HG02610 (cell line): ENCODE data around the gene MTUS2.

Source experiments
- ATAC-seq: cut with Tn5 transposase; IDR thresholded peaks from one replicate; pipeline ENCODE4 v1.9.1; 2021; ENCODE audit warnings: mild to moderate bottlenecking, moderate library complexity; ENCODE audit not compliant: unreplicated experiment

Gene MTUS2

GRCh38 chr13:29514720-29515310, 694.7 kb downstream of the MTUS2 start:
- ATAC-seq = no peak

GRCh38 chr13:29515372-29515771, 695.2 kb downstream of the MTUS2 start:
- ATAC-seq = no peak

GRCh38 chr13:29516012-29516411, 695.9 kb downstream of the MTUS2 start:
- no peak for ATAC-seq

GRCh38 chr13:29516880-29517279, 696.7 kb downstream of the MTUS2 start:
- no peak for ATAC-seq

GRCh38 chr13:29519921-29520320, 699.8 kb downstream of the MTUS2 start:
- ATAC-seq = no peak

- ATAC-seq = no peak
Observed at GRCh38 chr13:29520671-29521070, 700.5 kb downstream of the MTUS2 start.

GRCh38 chr13:29521336-29521735, 701.2 kb downstream of the MTUS2 start:
- no peak for ATAC-seq

- ATAC-seq = no peak
Observed at GRCh38 chr13:29522044-29522685, 702.0 kb downstream of the MTUS2 start.

- no peak for ATAC-seq
Observed at GRCh38 chr13:29523199-29523961, 703.2 kb downstream of the MTUS2 start.

- no peak for ATAC-seq
Observed at GRCh38 chr13:29524176-29524575, 704.0 kb downstream of the MTUS2 start.

GRCh38 chr13:29524641-29525040, 704.5 kb downstream of the MTUS2 start:
- no peak for ATAC-seq

GRCh38 chr13:29525757-29526156, 705.6 kb downstream of the MTUS2 start:
- ATAC-seq = no peak

GRCh38 chr13:29526741-29527140, 706.6 kb downstream of the MTUS2 start:
- no peak for ATAC-seq

GRCh38 chr13:29527511-29527910, 707.4 kb downstream of the MTUS2 start:
- no peak for ATAC-seq

- no peak for ATAC-seq
Observed at GRCh38 chr13:29527916-29528315, 707.8 kb downstream of the MTUS2 start.

- no peak for ATAC-seq
Observed at GRCh38 chr13:29529754-29530153, 709.6 kb downstream of the MTUS2 start.

GRCh38 chr13:29530901-29531300, 710.8 kb downstream of the MTUS2 start:
- no peak for ATAC-seq

- ATAC-seq = no peak
Observed at GRCh38 chr13:29532116-29532515, 712.0 kb downstream of the MTUS2 start.

GRCh38 chr13:29532821-29533220, 712.7 kb downstream of the MTUS2 start:
- ATAC-seq = no peak

GRCh38 chr13:29534083-29534482, 713.9 kb downstream of the MTUS2 start:
- no peak for ATAC-seq

GRCh38 chr13:29535663-29536655, 715.8 kb downstream of the MTUS2 start:
- ATAC-seq = no peak
